ENCODE data around the gene LAIR1.

DNA sequence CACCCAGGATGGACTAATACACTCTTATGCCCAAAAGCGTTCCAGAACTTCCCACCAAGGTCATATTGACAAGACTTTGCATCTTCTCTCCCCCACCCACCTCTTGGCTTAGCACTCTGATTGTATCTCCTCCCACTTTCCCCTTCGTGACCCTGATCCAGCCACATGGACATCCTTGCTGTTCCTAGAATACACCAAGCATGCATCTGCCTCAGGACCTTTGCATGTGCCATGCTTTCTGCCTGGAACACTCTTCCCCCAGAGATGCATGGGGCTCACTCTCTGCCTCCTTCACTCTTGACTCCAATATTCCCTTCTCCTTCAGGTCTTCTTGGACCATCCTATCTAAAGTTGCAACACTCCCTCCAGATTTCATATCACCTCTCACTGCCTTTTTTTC is 16.2 kb upstream of the LAIR1 start:
- TF ChIP-seq, protein P1, sequence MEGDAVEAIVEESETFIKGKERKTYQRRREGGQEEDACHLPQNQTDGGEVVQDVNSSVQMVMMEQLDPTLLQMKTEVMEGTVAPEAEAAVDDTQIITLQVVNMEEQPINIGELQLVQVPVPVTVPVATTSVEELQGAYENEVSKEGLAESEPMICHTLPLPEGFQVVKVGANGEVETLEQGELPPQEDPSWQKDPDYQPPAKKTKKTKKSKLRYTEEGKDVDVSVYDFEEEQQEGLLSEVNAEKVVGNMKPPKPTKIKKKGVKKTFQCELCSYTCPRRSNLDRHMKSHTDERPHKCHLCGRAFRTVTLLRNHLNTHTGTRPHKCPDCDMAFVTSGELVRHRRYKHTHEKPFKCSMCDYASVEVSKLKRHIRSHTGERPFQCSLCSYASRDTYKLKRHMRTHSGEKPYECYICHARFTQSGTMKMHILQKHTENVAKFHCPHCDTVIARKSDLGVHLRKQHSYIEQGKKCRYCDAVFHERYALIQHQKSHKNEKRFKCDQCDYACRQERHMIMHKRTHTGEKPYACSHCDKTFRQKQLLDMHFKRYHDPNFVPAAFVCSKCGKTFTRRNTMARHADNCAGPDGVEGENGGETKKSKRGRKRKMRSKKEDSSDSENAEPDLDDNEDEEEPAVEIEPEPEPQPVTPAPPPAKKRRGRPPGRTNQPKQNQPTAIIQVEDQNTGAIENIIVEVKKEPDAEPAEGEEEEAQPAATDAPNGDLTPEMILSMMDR (IDR thresholded peaks at IDR 0.05; ENCODE audit: poor library complexity), result no peak
- TF ChIP-seq EZH2phosphoT487 (IDR thresholded peaks at IDR 0.05; ENCODE audit: low read depth, severe bottlenecking, unreplicated experiment), result no peak

Data from hepatocyte (in vitro differentiated cells).